Neutrophil (primary cell): ENCODE measurements around the gene ANKRD1.

ENCODE experiments used
- H3K27ac ChIP-seq: fragments of 200-600 bp; sonication (generic); 2 replicates; pipeline ENCODE4 v1.5.1; 2016; ENCODE audit warnings: mild to moderate bottlenecking, moderate library complexity
- H3K27me3 ChIP-seq: fragments of 200-600 bp; sonication (generic); 2 replicates; pipeline ENCODE4 v1.6.0; 2016; ENCODE audit warnings: mild to moderate bottlenecking
- H3K36me3 ChIP-seq: fragments of 200-600 bp; sonication (generic); 2 replicates; pipeline ENCODE4 v1.5.1; 2017
- H3K4me1 ChIP-seq, 2 experiments: fragments of 200-600 bp in 1 of 2; sonication (generic) in 1 of 2; 1 replicate in 1 of 2; 2 replicates in 1 of 2; pipeline versions ENCODE4 v1.5.1 to v1.6.1; 2013 to 2016; ENCODE audit warnings: low read depth in 1 of 2, low read length in 1 of 2, mild to moderate bottlenecking in 1 of 2, moderate library complexity in 1 of 2; ENCODE audit not compliant: control insufficient read depth in 1 of 2, insufficient read depth in 1 of 2
- H3K4me3 ChIP-seq, 2 experiments: fragments of 200-600 bp in 1 of 2; sonication (generic) in 1 of 2; 1 replicate in 1 of 2; 2 replicates in 1 of 2; pipeline ENCODE4 v1.5.1; 2013 to 2016; ENCODE audit warnings: low read depth in 1 of 2, low read length in 1 of 2, mild to moderate bottlenecking in 1 of 2, moderate library complexity in 1 of 2
- H3K9me3 ChIP-seq: fragments of 200-600 bp; sonication (generic); 2 replicates; pipeline ENCODE4 v1.5.1; 2016
- TF ChIP-seq, protein P1 (sequence below): fragments of 200-600 bp; sonication (generic); IDR thresholded peaks from 2 replicates; pipeline ENCODE4 v1.5.1; 2016; ENCODE audit warnings: antibody characterized with exemption

Gene ANKRD1

GRCh38 chr10:90920986-90921666 lies at the start of gene ANKRD1:
Gene ANKRD1 (minus strand): TSS chr10:90921087. CDS start chr10:90921027, 60 bp downstream.
- TF ChIP-seq, protein P1, sequence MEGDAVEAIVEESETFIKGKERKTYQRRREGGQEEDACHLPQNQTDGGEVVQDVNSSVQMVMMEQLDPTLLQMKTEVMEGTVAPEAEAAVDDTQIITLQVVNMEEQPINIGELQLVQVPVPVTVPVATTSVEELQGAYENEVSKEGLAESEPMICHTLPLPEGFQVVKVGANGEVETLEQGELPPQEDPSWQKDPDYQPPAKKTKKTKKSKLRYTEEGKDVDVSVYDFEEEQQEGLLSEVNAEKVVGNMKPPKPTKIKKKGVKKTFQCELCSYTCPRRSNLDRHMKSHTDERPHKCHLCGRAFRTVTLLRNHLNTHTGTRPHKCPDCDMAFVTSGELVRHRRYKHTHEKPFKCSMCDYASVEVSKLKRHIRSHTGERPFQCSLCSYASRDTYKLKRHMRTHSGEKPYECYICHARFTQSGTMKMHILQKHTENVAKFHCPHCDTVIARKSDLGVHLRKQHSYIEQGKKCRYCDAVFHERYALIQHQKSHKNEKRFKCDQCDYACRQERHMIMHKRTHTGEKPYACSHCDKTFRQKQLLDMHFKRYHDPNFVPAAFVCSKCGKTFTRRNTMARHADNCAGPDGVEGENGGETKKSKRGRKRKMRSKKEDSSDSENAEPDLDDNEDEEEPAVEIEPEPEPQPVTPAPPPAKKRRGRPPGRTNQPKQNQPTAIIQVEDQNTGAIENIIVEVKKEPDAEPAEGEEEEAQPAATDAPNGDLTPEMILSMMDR, result no peak
- Histone ChIP-seq H3K27me3 (peaks cover 4% of the 10 kb centered on the region), H3K9me3 (no peaks in the 10 kb centered on the region), H3K4me3 (no peak within 1 kb of the TSS), H3K4me1 (no peaks in the 10 kb centered on the region), H3K27ac (no peak within 1 kb of the TSS), H3K36me3 (no peaks in the 10 kb centered on the region)

- TF ChIP-seq, protein P1, result no peak
- Histone ChIP-seq H3K27me3 (no peaks in the 10 kb centered on the region), H3K36me3 (no peaks in the 10 kb centered on the region), H3K27ac (no peak overlapping the region), H3K9me3 (no peaks in the 10 kb centered on the region), H3K4me1 (no peaks in the 10 kb centered on the region), H3K4me3 (no peak overlapping the region)
Observed at GRCh38 chr10:90969947-90970673, 49.2 kb upstream of the ANKRD1 start.

DNA sequence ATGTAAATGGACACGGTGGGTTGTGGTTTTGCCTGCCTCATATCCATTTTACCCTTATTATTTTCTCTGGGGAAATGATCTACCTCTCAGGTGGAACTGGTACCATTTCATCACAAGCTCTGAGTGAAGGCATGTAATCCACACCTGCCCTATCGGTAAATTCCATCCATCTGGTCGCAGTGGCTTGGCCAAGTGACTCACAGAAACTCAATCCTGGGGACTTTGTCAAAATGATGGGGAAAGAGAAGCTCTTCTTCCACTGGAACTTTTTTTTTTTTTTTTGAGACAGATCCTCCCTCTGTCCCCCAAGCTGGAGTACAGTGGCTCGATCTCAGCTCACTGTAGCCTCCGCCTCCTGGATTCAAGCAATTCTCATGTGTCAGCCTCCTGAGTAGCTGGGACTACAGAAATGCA lies 48.2 kb upstream of the ANKRD1 start:
- Histone ChIP-seq H3K36me3 (no peaks in the 10 kb centered on the region), H3K4me1 (no peaks in the 10 kb centered on the region)

DNA sequence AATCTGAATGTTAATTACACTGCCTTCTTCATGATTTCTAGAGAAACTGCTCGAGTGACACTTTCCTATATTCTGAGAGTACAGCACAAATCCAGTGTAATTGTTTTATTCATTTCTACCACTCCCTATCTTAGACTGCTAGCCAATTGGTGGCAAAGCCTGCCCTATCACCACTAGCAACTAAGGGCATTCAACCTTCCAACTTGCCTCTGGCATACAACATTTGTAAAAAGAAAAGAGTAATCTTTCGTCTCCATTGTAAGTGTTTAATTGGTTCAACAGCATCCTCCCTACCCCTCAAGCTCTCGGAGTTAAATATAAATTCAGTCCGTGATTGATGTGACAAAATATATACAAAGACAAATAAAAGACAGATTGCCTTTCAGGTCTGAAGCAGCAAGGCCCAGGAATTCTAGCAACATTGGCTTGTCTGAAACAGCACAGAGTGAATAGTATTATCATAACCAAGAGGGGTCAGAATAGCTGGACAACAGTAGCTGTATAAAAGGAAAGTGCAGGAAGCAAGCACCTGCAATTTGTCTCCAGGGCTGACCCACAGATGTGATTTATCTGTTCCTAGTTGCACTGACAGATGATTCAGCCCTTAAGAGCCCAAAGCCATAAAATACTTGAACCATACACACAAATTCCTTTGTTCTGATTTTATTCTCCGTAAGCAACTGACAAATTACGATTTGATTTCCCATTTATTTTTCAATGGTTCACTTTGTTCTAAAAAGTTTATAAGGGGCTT lies 47.6 kb upstream of the ANKRD1 start:
- Histone ChIP-seq H3K4me3 (no peak overlapping the region), H3K36me3 (no peaks in the 10 kb centered on the region), H3K9me3 (no peaks in the 10 kb centered on the region), H3K4me1 (no peaks in the 10 kb centered on the region), H3K27me3 (no peaks in the 10 kb centered on the region), H3K27ac (no peak overlapping the region)
- TF ChIP-seq, protein P1, result no peak

More for the DNA sequence above, 48.2 kb upstream of the ANKRD1 start:
- Histone ChIP-seq H3K27ac (no peak overlapping the region), H3K27me3 (no peaks in the 10 kb centered on the region), H3K9me3 (no peaks in the 10 kb centered on the region), H3K4me3 (no peak overlapping the region)
- TF ChIP-seq, protein P1, result no peak

DNA sequence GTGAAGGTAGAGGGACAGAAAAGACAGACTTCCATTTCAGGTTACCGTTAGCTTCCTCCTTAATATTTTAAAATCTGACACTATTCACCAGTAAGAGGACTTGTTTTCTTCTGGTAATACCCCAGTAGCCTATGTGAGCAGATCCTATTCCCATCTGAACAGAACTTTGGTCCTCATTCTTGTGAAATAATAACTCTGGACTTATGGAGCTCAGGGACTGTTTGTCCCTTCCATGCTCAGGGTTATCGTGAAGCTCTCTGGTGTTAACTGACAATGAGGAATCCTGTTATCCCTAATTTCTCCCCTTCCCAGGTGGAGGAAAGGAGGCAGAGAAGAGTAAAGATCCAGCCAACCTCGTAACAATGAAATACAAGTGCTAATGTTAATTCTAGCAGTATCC lies 47.0 kb upstream of the ANKRD1 start:
- H3K27me3 ChIP-seq, result no peaks in the 10 kb centered on the region
- no peak overlapping the region for H3K27ac ChIP-seq
- H3K36me3 ChIP-seq, result no peaks in the 10 kb centered on the region
- TF ChIP-seq, protein P1, result no peak
- no peaks in the 10 kb centered on the region for H3K9me3 ChIP-seq
- H3K4me1 ChIP-seq, result no peaks in the 10 kb centered on the region
- H3K4me3 ChIP-seq, result no peak overlapping the region
